Measurements from ENCODE around the gene SCN9A. TPM values are rescaled to one million over a fixed set of nuclear protein-coding genes. Genes with fewer than 3 reads are reported as not detected.
"Not testable (repeated sequence)": the region's sequence is repeated elsewhere in the genome, so short reads cannot be mapped to it uniquely, and the experiment has no call there.

SCN9A gene
- polyA plus RNA-seq, 1 donor, result 3.5 TPM

DNA sequence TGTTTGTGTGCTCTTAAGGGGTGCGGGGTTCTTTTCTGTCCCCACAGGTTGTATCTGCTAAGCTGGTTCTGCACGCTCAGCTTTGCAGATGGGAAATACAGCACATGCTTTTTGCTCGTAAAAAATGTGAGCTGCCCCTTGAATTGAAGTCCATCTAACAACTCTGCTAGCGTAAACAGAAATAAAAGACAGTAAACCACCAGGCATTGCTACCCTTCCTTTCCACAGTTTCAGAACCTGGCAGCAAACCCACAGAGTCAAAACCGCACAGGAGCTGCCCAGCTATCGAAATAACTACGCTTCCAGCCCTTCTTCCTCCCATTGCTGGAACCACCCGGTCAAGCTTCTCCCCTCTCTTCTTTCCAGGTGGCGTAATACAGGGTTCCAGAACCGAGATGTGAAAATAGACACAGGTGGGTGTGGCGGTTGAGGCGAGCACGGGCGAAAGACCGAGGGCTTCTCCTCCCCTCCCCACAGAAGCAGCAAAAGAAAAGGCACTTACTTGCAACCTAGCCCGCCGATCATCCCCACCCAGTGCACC lies 479 bp downstream of the SCN9A start:
- DNase-seq (ENCODE audit: low read depth), result no peak

DNA sequence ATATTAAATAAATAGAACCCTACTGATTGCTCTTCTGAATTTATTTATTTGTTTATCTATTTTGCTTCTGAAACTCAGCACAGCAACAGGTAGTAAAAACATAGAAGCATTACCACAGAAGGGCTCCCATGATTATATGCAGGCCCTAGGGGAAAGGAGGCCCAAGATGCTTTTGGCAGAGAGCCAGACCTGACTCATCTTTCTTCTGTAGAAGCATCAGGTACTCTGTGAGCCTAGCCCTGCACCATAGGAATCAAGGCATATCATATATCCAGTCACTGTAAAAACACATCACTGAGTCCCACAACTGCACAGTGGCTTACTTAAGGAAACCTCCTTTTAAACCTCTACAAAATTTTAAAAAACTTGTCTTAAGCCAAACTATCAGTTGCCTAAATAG lies 1.8 kb downstream of the SCN9A start:
- no peak for DNase-seq (ENCODE audit: low read depth)

DNA sequence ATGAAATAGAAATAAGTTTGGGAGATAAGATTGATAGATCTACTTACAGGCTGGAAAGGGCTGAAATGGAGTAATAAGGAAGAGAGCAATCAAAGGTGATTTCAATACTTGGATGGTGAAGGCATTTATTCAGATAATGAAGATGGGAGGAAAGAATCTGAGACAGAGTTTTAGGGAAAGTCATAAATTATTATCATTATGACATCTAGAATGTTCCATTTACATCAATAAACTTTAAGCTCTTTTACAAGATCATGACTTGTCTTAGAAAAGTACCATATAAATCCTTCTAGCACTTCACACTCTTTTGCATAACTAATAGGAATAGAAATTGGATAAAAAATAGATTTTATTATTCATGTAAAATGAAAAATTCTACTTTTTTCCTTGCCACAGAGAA lies 2.2 kb downstream of the SCN9A start:
- no peak for DNase-seq (ENCODE audit: low read depth)

DNA sequence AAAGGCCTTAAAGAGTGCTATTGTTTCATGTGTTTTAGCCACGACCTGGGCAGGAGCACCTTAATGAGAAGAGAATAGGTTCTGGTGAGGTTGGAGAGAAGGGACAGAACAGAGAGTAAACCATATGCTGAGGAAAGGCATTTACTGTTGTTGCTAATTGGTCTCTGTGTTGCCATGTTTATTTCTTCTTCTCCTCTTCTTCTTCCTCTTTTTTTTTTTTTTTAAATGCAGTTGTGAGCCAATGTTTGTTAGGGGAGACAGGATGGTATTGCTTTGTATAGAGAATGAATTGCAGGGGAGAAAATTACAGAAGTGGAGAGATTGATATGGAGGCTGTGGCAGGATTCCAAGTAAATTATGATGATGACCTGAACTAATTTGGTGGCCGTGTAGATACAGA lies 2.6 kb downstream of the SCN9A start:
- DNase-seq (ENCODE audit: low read depth), result no peak

DNA sequence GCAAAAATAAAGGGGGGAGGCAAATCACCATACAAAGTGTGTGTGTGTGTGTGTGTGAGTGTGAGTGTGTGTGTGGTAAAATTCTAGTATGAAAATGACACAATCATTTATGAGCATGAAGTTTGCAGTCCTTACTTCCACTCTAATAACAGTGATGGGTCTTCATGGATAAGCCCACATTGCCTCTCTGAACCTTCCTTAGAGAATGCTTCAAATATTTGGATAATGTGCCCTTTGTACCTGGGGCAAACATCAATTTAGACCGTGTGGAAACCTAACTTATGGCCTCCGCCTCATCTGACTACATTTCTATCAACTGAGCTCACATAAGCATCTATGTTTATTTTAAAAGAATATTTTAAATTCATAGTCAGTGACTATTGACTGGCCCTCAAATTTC lies 3.7 kb downstream of the SCN9A start:
- no peak for DNase-seq (ENCODE audit: low read depth)

DNA sequence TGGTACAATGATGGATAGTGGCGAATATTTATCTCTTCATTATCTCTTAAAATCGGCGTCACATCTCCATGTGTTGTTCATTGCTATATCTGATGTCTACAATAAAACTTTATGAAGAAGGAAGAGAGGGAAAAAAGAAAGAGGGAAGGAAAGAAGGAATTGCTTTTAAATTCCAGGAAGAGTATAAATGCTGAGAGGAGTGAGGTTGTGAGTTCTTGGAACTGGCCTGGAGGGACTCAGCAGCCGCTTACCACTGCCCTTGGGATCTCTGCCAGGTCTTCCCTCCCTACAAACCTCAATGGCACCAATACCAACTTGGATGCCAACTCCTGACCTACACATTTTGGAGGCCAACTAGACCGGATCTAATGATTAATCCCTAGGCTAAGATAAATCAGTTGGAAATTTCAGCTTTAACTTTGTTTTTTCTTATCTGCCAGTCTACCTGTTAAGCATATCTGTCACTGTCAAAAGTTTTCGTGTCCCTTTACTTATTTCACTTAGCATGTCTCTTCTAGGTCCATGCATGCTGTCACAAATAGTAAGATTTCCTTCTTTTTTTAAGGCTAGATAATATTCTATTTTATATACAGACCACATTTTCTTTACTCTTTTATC lies 9.8 kb downstream of the SCN9A start:
- no peak for DNase-seq (ENCODE audit: low read depth)

DNA sequence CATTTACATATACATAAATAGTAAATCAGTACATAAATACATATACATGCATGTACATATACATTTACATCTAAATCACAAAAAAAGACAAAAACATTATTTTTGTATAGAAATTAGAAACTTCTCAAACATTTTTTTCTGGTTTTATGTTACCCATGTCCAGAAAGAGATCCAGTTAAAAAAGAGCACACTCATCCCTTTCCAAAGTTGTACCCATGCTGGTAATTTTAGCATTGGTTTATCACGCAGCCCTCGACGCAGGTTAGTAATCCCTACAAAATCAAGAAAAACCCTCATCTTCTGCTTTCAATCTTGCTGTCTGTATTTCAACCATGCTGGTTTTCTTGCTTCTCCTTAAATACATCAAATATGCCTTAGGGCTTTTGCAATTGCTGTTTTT lies 10.5 kb downstream of the SCN9A start:
- no peak for DNase-seq (ENCODE audit: low read depth)

DNA sequence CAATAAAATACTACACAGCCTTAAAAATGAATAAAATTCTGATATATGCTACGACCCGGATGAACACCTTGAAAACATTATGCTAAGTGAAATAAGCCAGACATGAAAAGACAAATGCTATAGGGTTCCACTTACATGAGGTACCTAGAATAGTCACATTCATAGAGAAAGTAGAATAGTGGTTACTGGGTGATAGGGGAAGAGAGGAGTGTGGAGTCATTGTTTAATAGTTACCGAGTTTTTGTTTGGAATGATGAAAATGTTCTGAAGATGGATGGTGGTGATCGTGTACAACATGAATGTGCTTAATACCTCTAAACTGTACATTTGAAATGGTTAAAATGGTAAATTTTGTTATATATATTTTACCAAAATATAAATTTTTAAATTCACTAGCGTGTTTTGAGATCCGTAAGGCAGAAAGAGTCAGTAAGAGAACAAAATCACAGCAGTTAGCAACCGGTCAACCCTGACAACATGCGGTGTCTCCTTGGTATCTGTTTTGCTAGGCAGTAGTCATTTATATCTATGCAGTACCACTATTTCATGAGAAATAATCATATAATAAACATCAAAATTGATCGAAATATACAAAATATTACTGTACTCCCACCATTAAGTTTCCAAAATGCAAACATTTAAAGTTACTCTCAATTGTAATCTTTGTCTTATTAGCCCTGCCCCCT lies 11.1 kb downstream of the SCN9A start:
- DNase-seq (ENCODE audit: low read depth), result no peak

DNA sequence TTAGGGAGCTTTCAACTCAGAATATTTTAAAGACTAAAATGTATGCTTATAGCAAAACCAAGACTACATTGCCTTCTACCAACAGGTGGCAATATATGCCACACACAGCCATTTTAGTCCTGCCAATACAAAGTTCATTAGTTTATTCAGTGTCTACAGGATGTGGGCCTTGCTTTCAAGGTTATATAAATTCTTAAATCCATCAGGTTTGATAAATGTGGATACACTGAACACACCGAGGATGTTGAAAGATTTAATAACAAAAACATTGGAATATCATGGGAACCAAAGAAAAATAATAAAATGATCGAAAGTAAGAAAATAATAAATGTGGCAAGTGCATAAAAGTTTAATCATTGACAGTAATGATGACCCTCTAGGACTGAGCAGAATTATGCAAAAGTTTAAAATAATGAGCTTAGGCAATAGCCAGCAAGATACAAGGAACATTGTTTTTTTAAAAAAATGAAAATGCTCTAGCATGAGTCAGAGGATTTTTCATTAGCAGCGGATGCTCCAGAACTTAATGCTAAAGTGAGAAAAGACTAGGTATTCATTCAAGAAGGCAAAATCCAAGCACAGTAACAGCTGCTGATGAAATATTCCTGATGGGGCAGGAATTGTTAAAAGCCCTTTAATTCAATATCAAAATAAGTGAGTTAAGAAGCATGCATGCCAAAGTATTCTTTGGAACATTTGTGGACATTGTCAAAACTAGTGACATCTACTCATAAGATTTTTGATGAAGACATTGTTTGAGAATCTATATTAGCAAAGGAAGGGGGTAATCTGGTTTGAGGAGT lies 14.2 kb downstream of the SCN9A start:
- DNase-seq (ENCODE audit: low read depth), result no peak

DNA sequence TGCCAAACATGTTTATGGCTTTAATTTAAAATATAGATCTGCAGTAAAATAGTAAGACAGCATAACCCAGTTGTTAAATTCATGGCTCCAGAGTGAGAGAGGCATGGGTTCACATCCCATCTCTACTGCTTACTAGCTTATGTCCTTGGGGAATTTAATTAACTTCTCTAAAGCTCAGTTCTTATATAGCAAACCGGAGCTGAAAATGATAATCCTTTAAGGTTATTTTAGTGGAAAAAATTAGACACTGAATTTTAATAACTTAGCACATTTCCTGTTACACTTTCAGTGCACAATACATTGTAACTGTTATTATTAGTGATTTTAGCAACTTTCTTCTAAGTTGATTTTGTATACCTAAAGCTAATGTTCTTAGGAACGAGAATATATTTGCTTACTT lies 14.8 kb downstream of the SCN9A start:
- DNase-seq (ENCODE audit: low read depth), result no peak

DNA sequence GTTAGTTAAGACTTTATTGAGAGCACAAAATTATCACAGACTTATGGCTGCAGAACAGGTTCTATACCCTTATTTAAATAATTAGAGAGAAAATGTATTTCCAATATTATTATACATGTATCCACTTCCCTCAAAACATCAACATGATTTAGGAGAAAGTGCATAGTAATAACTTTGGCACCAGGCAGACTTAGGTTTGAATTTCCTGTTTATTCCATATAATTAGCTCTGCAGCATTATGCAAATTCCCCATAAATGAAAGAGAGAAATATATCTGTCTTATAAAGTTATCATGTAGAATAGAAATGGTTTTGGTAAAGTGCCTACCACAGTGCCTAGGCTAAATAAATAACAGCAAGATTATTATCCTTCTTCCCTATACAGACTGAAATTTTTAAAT lies 15.3 kb downstream of the SCN9A start:
- DNase-seq (ENCODE audit: low read depth), result no peak

DNA sequence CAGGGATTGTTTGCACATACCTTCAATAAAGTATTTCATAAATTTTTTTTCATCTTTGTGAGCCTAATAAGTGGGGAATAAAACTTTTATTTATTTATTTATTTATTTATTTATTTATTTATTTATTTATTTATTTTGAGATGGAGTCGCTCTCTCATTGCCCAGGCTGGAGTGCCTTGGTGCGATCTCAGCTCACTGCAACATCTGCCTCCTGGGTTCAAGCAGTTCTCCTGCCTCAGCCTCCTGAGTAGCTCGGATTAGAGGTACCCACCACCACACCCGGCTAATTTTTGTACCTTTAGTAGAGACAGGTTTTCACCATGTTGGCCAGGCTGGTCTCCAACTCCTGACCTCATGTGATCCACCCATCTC lies 17.8 kb downstream of the SCN9A start:
- not testable (repeated sequence) for DNase-seq (ENCODE audit: low read depth)

DNA sequence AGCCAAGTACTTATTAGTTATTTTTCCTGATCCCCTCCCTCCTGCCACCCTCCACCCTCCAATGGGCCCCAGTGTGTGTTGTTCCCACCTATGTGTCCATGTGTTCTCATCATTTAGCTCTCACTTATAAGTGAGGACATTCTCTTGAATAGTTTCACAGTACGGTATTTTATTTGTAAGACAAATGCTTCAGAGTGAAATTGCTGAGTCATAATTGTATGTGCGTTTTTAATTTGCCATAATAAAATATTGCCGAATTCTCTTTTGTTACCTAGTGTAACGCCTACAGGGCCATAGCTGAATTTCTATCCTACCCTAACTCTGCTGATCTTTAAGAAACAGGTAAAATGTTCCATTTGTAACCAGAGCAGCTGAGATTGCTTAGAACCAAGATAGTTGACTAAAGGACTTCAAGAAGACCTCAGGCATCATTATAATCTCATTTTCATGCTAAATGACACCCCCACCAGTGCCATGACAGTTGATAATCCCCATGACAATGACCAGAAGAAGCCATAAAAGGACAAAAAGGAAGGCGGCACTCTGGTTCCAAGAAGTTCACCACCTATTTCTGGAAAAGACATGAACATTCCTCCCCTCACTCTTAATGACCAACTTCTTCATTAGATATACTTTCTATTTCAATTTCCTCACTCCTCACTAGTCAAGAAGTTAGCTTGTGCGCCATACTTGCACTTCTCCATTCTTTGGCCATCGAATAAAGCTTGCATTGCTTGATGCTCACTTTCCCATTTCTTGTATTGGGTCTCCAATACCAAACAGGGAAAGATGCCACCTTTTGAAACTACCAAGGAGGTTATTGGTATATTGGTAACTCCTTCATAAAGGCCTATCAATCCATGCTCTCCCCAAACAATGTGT lies 18.4 kb downstream of the SCN9A start:
- DNase-seq (ENCODE audit: low read depth), result no peak

DNA sequence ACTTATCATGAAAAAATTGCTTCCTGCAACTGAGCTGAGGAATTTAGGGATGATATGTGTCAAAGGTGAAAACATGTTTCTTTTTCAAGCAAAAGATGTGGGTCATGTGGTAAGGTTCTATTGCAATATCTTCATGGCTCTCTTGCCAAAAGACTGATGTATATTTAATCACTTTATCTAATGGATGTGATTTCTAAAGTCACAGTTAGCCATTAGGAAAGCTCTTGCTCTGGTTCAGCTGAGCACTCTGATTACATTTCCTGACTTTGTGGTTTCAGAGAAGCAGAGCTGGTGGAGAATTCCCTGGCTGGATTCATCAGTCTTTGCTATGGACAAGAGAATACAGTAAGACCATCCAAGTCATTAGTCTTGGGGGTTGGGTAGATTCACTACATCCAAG lies 24.4 kb downstream of the SCN9A start:
- no peak for DNase-seq (ENCODE audit: low read depth)

DNA sequence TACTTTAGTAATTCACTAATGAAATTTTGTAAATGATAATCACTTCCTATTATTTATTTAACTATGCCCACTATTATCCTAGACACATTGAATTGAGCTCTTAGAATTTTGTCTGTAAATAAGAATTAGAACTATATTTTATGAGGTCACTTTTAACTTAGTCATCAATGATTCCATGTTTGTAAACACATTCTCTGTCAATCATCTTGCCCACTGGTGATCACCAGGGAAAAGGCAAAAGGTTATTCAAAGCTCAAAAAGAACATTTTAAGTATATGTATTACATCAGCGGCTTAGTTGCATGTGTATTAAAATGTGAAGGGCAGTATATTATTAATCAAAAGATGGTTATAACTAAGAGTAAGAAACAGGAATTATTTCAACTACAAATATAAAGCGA lies 25.2 kb downstream of the SCN9A start:
- no peak for DNase-seq (ENCODE audit: low read depth)

DNA sequence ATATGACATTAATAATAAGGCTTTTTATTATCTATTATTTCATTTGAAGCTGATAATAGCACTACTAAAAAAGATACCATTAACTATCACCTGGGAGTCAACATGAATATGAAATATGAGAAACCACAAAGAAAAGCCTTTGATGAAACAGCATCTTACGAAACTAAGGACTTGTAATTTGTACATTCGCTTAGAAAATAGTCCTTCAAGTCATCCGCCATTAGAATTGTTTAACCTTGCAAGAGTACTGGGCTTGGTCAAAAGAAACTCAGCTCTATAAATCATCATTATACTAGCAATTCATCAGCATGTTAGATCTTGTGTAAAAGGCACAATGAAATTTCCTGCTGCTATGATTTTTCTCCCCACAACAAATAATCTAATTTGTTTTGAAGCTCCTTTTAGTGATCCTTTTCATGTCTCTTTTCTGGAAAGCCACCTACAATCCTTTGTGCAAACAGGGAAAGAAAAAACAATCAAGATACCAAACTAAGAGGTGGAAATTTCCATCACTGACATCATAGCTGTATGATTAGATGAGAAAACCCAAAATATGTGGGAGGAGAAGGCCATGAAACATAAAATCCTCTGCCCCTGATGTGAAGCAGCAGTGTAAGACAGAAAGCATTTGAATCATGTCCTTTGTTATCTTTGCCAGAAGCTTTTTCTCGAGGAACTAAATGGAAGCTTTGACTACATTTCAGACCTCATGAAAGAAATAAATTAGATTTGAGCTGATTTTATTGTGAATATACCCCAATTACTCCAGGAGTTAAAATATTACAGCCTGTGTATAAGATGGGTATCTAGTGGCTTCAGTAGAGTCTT lies 31.2 kb downstream of the SCN9A start:
- no peak for DNase-seq (ENCODE audit: low read depth)

DNA sequence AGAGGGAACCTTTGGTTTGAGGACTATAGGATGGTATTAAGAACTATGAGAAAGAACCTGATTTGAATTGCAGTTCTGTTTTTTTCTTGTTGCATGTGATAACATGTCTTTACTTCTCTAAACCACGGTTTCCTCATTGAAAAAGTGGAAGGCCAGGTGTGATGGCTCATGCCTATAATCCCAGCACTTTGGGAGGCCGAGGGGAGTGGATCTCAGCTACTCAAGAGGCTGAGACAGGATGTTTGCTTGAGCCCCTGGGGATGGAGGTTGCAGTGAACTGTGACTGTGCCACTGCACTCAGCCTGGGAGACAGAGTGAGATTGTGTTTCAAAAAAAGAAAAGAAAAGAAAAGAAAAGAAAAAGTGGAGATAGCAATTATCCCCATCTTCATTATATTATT lies 32.3 kb downstream of the SCN9A start:
- DNase-seq (ENCODE audit: low read depth), result no peak

DNA sequence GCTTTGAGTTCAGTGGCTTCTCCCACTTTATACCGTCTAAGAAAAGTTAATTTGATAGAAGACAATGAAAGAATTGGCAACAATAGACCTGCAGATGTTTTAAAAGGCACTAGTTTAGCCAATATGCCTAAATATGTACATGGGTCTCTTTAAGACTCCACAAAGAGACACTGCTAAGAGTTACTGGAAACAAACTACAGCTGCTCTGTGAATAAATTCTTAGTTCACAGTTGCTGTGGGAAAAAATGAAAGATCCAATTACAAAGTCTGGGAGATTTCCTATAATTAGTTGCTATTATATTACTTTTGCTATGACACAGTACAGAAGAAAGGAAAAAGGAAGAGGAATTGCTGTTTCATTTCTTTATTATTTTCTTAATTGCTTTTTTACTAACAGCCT lies 34.3 kb downstream of the SCN9A start:
- no peak for DNase-seq (ENCODE audit: low read depth)

DNA sequence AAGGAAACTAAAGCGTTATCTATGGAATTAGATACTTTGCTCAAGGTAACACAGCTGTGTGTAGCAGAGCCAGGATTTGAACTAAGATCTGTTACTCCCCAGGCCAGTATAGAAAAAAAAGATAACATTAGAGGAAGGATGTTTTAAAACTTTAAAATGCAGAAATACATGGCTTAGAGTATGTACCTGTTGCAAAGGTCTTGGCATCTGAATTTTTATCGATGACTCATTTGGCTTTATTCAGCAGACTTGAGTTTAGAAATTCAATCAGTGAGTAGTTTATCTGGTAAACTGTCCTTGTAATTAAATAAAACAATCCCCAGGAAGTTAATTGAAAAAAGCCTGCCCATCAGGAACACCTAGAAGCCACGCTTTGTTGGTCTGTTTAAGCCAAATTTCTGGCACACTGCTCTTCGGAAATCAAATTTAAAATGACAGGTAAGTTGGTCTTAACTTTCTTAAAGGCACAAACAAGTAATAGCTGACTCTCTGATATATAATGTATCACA lies 36.9 kb downstream of the SCN9A start:
- no peak for DNase-seq (ENCODE audit: low read depth)

DNA sequence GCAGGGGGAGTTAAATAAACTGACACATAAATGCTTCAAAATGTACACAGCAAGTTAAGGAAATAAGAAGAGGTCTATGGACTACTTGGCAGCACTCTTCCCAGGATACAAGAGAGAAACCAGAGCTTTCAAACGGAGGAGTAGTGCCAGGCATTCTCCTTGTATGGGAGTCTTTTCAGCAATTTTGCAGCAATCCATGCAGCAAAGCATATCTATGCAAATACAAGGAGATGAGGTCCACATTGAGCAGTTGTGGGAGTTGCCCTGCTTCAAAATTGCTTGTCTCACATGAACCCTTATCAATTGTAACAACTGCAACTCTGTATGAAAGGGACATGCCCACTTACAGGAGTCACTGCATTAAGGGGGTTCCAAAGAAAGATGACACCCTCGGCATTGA lies 37.8 kb downstream of the SCN9A start:
- DNase-seq (ENCODE audit: low read depth), result no peak

DNA sequence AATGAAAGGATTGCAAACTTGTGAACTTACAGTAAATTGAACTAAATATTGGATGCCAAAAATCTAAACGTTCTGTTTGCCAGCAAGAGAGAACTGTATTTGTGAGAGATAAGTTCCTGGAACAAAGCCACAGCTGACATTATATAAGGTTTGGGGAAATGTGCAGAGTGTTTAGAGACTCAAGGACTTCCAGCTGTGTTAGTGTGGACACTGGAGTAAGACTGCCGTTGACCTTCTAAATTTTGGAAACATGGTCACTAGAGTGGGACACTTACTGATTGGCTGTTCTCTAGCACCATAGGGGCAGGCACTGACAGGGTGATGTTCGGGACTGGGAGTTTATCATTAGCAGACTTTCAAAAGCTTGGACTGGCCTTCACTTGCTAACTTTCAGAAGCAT lies 40.5 kb downstream of the SCN9A start:
- DNase-seq (ENCODE audit: low read depth), result peak; percentile 9

Data from forelimb muscle (tissue), 1 donor.